GM19324 (cell line): ENCODE data around the gene PLEKHG3.

Experiments
- ATAC-seq: cut with Tn5 transposase; IDR thresholded peaks from one replicate; pipeline ENCODE4 v1.9.1; 2021; ENCODE audit warnings: mild to moderate bottlenecking, moderate library complexity; ENCODE audit not compliant: unreplicated experiment, low FRiP score

Gene PLEKHG3

GRCh38 chr14:64761441-64762043 lies 57.3 kb downstream of the PLEKHG3 start:
- ATAC-seq: no peak

- no peak for ATAC-seq
Measured at GRCh38 chr14:64762044-64763034, 58.1 kb downstream of the PLEKHG3 start.

GRCh38 chr14:64763085-64763782 lies 59.0 kb downstream of the PLEKHG3 start:
- ATAC-seq: no peak

GRCh38 chr14:64763801-64764621 lies 59.8 kb downstream of the PLEKHG3 start:
- ATAC-seq: no peak

- ATAC-seq: no peak
Measured at GRCh38 chr14:64764641-64765520, 60.7 kb downstream of the PLEKHG3 start.

- ATAC-seq: no peak
Measured at GRCh38 chr14:64765740-64766302, 61.6 kb downstream of the PLEKHG3 start.

GRCh38 chr14:64766430-64767151 lies 62.4 kb downstream of the PLEKHG3 start:
- no peak for ATAC-seq

- no peak for ATAC-seq
Measured at GRCh38 chr14:64767215-64767964, 63.2 kb downstream of the PLEKHG3 start.

GRCh38 chr14:64768401-64769095 lies 64.3 kb downstream of the PLEKHG3 start:
- no peak for ATAC-seq

- no peak for ATAC-seq
Measured at GRCh38 chr14:64769096-64770020, 65.1 kb downstream of the PLEKHG3 start.

- ATAC-seq: no peak
Measured at GRCh38 chr14:64770751-64771150, 66.5 kb downstream of the PLEKHG3 start.

- no peak for ATAC-seq
Measured at GRCh38 chr14:64771161-64771560, 66.9 kb downstream of the PLEKHG3 start.

- no peak for ATAC-seq
Measured at GRCh38 chr14:64772397-64772950, 68.2 kb downstream of the PLEKHG3 start.

- ATAC-seq: no peak
Measured at GRCh38 chr14:64773046-64773445, 68.8 kb downstream of the PLEKHG3 start.

- no peak for ATAC-seq
Measured at GRCh38 chr14:64773577-64773976, 69.4 kb downstream of the PLEKHG3 start.

GRCh38 chr14:64774272-64774671 lies 70.0 kb downstream of the PLEKHG3 start:
- no peak for ATAC-seq
